SK-N-SH treated with all-trans-retinoic acid at 6 μM for 48 hours (cell line): ENCODE data around the gene TBC1D2.

Experiments
- ATAC-seq: fragments of 200-7000 bp; cut with Tn5 transposase; 3 replicates; pipeline ENCODE4 v1.9.1; 2020; ENCODE audit warnings: mild to moderate bottlenecking, moderate library complexity
- ARNTL ChIP-seq: fragments of 450-650 bp; formaldehyde crosslinking; IDR thresholded peaks from 2 replicates; pipeline ENCODE4 v1.5.0; 2020; ENCODE audit warnings: low read depth, mild to moderate bottlenecking, moderate library complexity, borderline replicate concordance
- BACH2 ChIP-seq: fragments of 250-450 bp; sonication (Bioruptor Pico); IDR thresholded peaks from 2 replicates; pipeline ENCODE4 v1.9.0; 2021; ENCODE audit warnings: mild to moderate bottlenecking, borderline replicate concordance
- CSDC2 ChIP-seq: fragments of 250-450 bp; sonication (Bioruptor Pico); IDR thresholded peaks from 2 replicates; pipeline ENCODE4 v1.5.0; 2020; ENCODE audit warnings: mild to moderate bottlenecking, moderate library complexity
- ESRRG ChIP-seq: fragments of 250-450 bp; sonication (Bioruptor Pico); IDR thresholded peaks from 2 replicates; pipeline ENCODE4 v1.6.1; 2021; ENCODE audit warnings: mild to moderate bottlenecking
- GLIS3 ChIP-seq: fragments of 250-450 bp; sonication (Bioruptor Pico); IDR thresholded peaks from 2 replicates; pipeline ENCODE4 v1.5.0; 2020; ENCODE audit warnings: mild to moderate bottlenecking, moderate library complexity
- ISL1 ChIP-seq: fragments of 250-450 bp; sonication (Bioruptor Pico); IDR thresholded peaks from 2 replicates; pipeline ENCODE4 v2.1.2; 2022; ENCODE audit warnings: mild to moderate bottlenecking, moderate library complexity
- OSR1 ChIP-seq: fragments of 250-450 bp; sonication (Bioruptor Pico); IDR thresholded peaks from 2 replicates; pipeline ENCODE4 v1.8.0; 2022; ENCODE audit warnings: moderate library complexity, mild to moderate bottlenecking, inconsistent platforms
- POU6F1 ChIP-seq: fragments of 250-450 bp; sonication (Bioruptor Pico); IDR thresholded peaks from 2 replicates; pipeline ENCODE4 v1.8.0; 2021; ENCODE audit warnings: low read depth, mild to moderate bottlenecking, moderate library complexity, borderline replicate concordance
- PPARA ChIP-seq: fragments of 250-450 bp; sonication (Bioruptor Pico); IDR thresholded peaks from 2 replicates; pipeline ENCODE4 v1.5.0; 2020; ENCODE audit warnings: mild to moderate bottlenecking, borderline replicate concordance
- RARB ChIP-seq: fragments of 250-450 bp; sonication (Bioruptor Pico); IDR thresholded peaks from 2 replicates; pipeline ENCODE4 v1.8.0; 2021; ENCODE audit warnings: mild to moderate bottlenecking, moderate library complexity
- SNAI2 ChIP-seq: fragments of 250-450 bp; sonication (Bioruptor Pico); IDR thresholded peaks from 2 replicates; pipeline ENCODE4 v1.5.0; 2020; ENCODE audit warnings: mild to moderate bottlenecking, moderate library complexity
- TCF4 ChIP-seq: fragments of 250-450 bp; sonication (Bioruptor Pico); IDR thresholded peaks from 2 replicates; pipeline ENCODE4 v1.8.0; 2021; ENCODE audit warnings: mild to moderate bottlenecking, moderate library complexity, borderline replicate concordance
- TOX ChIP-seq: fragments of 250-450 bp; sonication (Bioruptor Pico); IDR thresholded peaks from 2 replicates; pipeline ENCODE4 v1.8.0; 2021; ENCODE audit warnings: mild to moderate bottlenecking, moderate library complexity, borderline replicate concordance
- ZC3H10 ChIP-seq: fragments of 250-450 bp; sonication (Bioruptor Pico); IDR thresholded peaks from 2 replicates; pipeline ENCODE4 v1.5.1; 2021; ENCODE audit warnings: mild to moderate bottlenecking, moderate library complexity
- ZFP3 ChIP-seq: fragments of 250-450 bp; sonication (Bioruptor Pico); IDR thresholded peaks from 2 replicates; pipeline ENCODE4 v1.5.0; 2020; ENCODE audit warnings: mild to moderate bottlenecking, moderate library complexity
- ZNF565 ChIP-seq: fragments of 450-650 bp; formaldehyde crosslinking; conservative IDR thresholded peaks from 2 replicates; pipeline ENCODE4 v1.5.0; 2020; ENCODE audit warnings: low read depth, mild to moderate bottlenecking, moderate library complexity
- ZNF8 ChIP-seq: fragments of 450-650 bp; formaldehyde crosslinking; IDR thresholded peaks from 2 replicates; pipeline ENCODE4 v1.5.0; 2020; ENCODE audit warnings: mild to moderate bottlenecking, moderate library complexity
- TF ChIP-seq, protein P1 (sequence below): fragments of 250-450 bp; sonication (Bioruptor Pico); IDR thresholded peaks from 2 replicates; pipeline ENCODE4 v1.5.1; 2020; ENCODE audit warnings: low read depth, mild to moderate bottlenecking, moderate library complexity
- TF ChIP-seq, protein P2 (sequence below): fragments of 250-450 bp; sonication (Bioruptor Pico); IDR thresholded peaks from 2 replicates; pipeline ENCODE4 v1.5.1; 2021; ENCODE audit warnings: mild to moderate bottlenecking, moderate library complexity
- TF ChIP-seq, protein P3 (sequence below): fragments of 250-450 bp; sonication (Bioruptor Pico); IDR thresholded peaks from 2 replicates; pipeline ENCODE4 v1.5.0; 2020; ENCODE audit warnings: mild to moderate bottlenecking, moderate library complexity

Gene TBC1D2

DNA sequence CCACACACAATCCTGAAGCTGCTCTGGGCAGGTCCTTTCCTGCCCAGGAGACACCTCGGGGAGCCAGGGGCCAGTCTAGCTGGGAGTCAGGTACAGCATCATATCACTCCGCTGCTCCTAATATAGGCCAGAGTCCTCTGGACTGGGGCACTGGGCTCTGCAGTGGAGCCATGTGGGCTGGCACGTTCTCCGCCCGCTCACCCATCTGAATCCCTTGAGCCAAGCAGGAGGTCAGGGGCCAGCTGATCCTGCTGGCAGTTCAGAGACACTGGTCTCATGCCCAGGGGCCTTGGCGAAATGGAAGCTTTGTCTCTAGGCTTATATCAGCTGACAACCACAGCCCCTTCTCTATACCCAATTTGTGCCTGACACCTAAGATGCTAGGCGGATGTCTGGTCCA lies 53.7 kb downstream of the TBC1D2 start:
- no peak for ATAC-seq
- TF ChIP-seq GLIS3 (CRISPR knock-in tag): no peak
- no peak for TF ChIP-seq TOX (CRISPR knock-in tag)
- no peak for TF ChIP-seq TCF4 (CRISPR knock-in tag)
- TF ChIP-seq ISL1 (CRISPR knock-in tag): no peak
- TF ChIP-seq ARNTL (CRISPR knock-in tag): no peak
- TF ChIP-seq, protein P1, sequence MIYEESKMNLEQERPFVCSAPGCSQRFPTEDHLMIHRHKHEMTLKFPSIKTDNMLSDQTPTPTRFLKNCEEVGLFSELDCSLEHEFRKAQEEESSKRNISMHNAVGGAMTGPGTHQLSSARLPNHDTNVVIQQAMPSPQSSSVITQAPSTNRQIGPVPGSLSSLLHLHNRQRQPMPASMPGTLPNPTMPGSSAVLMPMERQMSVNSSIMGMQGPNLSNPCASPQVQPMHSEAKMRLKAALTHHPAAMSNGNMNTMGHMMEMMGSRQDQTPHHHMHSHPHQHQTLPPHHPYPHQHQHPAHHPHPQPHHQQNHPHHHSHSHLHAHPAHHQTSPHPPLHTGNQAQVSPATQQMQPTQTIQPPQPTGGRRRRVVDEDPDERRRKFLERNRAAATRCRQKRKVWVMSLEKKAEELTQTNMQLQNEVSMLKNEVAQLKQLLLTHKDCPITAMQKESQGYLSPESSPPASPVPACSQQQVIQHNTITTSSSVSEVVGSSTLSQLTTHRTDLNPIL: no peak
- TF ChIP-seq POU6F1: no peak
- no peak for TF ChIP-seq ZC3H10 (CRISPR knock-in tag)
- TF ChIP-seq, protein P2, sequence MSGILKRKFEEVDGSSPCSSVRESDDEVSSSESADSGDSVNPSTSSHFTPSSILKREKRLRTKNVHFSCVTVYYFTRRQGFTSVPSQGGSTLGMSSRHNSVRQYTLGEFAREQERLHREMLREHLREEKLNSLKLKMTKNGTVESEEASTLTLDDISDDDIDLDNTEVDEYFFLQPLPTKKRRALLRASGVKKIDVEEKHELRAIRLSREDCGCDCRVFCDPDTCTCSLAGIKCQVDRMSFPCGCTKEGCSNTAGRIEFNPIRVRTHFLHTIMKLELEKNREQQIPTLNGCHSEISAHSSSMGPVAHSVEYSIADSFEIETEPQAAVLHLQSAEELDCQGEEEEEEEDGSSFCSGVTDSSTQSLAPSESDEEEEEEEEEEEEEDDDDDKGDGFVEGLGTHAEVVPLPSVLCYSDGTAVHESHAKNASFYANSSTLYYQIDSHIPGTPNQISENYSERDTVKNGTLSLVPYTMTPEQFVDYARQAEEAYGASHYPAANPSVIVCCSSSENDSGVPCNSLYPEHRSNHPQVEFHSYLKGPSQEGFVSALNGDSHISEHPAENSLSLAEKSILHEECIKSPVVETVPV (CRISPR knock-in tag): no peak
- no peak for TF ChIP-seq CSDC2 (CRISPR knock-in tag)
- no peak for TF ChIP-seq ZNF565 (CRISPR knock-in tag)
- TF ChIP-seq, protein P3, sequence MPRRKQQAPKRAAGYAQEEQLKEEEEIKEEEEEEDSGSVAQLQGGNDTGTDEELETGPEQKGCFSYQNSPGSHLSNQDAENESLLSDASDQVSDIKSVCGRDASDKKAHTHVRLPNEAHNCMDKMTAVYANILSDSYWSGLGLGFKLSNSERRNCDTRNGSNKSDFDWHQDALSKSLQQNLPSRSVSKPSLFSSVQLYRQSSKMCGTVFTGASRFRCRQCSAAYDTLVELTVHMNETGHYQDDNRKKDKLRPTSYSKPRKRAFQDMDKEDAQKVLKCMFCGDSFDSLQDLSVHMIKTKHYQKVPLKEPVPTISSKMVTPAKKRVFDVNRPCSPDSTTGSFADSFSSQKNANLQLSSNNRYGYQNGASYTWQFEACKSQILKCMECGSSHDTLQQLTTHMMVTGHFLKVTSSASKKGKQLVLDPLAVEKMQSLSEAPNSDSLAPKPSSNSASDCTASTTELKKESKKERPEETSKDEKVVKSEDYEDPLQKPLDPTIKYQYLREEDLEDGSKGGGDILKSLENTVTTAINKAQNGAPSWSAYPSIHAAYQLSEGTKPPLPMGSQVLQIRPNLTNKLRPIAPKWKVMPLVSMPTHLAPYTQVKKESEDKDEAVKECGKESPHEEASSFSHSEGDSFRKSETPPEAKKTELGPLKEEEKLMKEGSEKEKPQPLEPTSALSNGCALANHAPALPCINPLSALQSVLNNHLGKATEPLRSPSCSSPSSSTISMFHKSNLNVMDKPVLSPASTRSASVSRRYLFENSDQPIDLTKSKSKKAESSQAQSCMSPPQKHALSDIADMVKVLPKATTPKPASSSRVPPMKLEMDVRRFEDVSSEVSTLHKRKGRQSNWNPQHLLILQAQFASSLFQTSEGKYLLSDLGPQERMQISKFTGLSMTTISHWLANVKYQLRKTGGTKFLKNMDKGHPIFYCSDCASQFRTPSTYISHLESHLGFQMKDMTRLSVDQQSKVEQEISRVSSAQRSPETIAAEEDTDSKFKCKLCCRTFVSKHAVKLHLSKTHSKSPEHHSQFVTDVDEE (CRISPR knock-in tag): no peak
- no peak for TF ChIP-seq PPARA
- no peak for TF ChIP-seq BACH2
- no peak for TF ChIP-seq SNAI2 (CRISPR knock-in tag)
- no peak for TF ChIP-seq ZNF8 (CRISPR knock-in tag)
- TF ChIP-seq OSR1 (CRISPR knock-in tag): no peak
- TF ChIP-seq ESRRG (CRISPR knock-in tag): no peak
- TF ChIP-seq RARB: no peak
- no peak for TF ChIP-seq ZFP3
- TF ChIP-seq, all 23 proteins: peak for 0

DNA sequence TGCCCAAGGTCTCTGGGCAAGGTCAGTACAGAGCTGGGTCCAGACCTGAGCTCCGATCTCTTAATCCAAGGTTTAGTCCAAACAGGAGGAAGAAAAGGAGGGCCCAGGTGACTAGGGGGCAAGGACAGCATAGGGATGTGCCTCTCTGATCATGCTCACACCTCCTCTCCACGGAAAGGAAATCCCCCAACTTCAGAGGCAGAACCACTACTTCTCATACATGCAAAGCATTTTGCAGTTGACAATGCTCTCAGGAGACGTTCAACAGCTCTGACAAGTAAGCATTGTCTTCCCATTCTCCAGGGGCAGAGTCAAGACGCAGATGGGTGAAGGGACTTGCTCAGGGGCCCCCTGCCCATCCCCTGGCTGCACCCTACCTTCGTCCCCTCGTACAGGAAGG lies 54.3 kb downstream of the TBC1D2 start:
- no peak for ATAC-seq
- no peak for TF ChIP-seq PPARA
- no peak for TF ChIP-seq SNAI2 (CRISPR knock-in tag)
- TF ChIP-seq ZC3H10 (CRISPR knock-in tag): no peak
- TF ChIP-seq ZNF565 (CRISPR knock-in tag): no peak
- TF ChIP-seq ZNF8 (CRISPR knock-in tag): no peak

GRCh38 chr9:98199388-98200033 lies 55.9 kb downstream of the TBC1D2 start:
- no peak for ATAC-seq
- TF ChIP-seq, protein P3 (CRISPR knock-in tag): no peak
- TF ChIP-seq, all 23 proteins: peak for 0
